GM23248 (cell line): ENCODE measurements around the gene ATP5PD. TPM values are rescaled to one million over a fixed set of nuclear protein-coding genes. Genes with fewer than 3 reads are reported as not detected.

Source experiments
- DNase-seq: peaks from one replicate; pipeline ENCODE4 v3.0.0-alpha.2; 2015
- H2AFZ ChIP-seq: fragments of 200-600 bp; sonication (generic); 2 replicates; pipeline ENCODE4 v1.6.1; 2016; ENCODE audit warnings: antibody characterized with exemption
- H3F3A ChIP-seq: fragments of 200-600 bp; sonication (generic); 2 replicates; pipeline ENCODE4 v1.6.1; 2016; ENCODE audit warnings: mild to moderate bottlenecking, antibody characterized with exemption, mixed run types; ENCODE audit not compliant: insufficient read depth
- H3K27ac ChIP-seq: fragments of 200-600 bp; sonication (generic); 2 replicates; pipeline ENCODE4 v1.5.1; 2016; ENCODE audit warnings: mild to moderate bottlenecking
- H3K27me3 ChIP-seq: fragments of 200-600 bp; sonication (generic); replicated peaks from 2 replicates; pipeline ENCODE4 v1.6.1; 2016; ENCODE audit warnings: mild to moderate bottlenecking; ENCODE audit not compliant: insufficient read depth
- H3K36me3 ChIP-seq: fragments of 200-600 bp; sonication (generic); 2 replicates; pipeline ENCODE4 v1.6.1; 2016; ENCODE audit warnings: low read depth, mild to moderate bottlenecking
- H3K4me1 ChIP-seq: fragments of 200-600 bp; sonication (generic); 2 replicates; pipeline ENCODE4 v1.6.1; 2016; ENCODE audit warnings: mild to moderate bottlenecking; ENCODE audit not compliant: insufficient read depth
- H3K4me2 ChIP-seq: fragments of 200-600 bp; sonication (generic); one replicate; pipeline ENCODE4 v1.6.1; 2016; ENCODE audit warnings: mild to moderate bottlenecking; ENCODE audit not compliant: unreplicated experiment
- H3K4me3 ChIP-seq: fragments of 200-600 bp; sonication (generic); 2 replicates; pipeline ENCODE4 v1.5.1; 2016; ENCODE audit warnings: mild to moderate bottlenecking
- H3K79me2 ChIP-seq: fragments of 200-600 bp; sonication (generic); 2 replicates; pipeline ENCODE4 v1.6.1; 2016; ENCODE audit warnings: mild to moderate bottlenecking; ENCODE audit not compliant: insufficient read depth
- H3K9ac ChIP-seq: fragments of 200-600 bp; sonication (generic); 2 replicates; pipeline ENCODE4 v1.6.1; 2016; ENCODE audit warnings: mild to moderate bottlenecking
- H3K9me2 ChIP-seq: fragments of 200-600 bp; sonication (generic); 2 replicates; pipeline ENCODE4 v1.6.1; 2016; ENCODE audit warnings: mixed run types, mild to moderate bottlenecking, moderate library complexity; ENCODE audit not compliant: insufficient read depth
- H3K9me3 ChIP-seq: fragments of 200-600 bp; sonication (generic); one replicate; pipeline ENCODE4 v1.6.1; 2017; ENCODE audit warnings: low read depth
- H4K20me1 ChIP-seq: fragments of 200-600 bp; sonication (generic); 2 replicates; pipeline ENCODE4 v1.6.0; 2016; ENCODE audit not compliant: insufficient read depth
- EZH2 ChIP-seq: fragments of 200-600 bp; sonication (generic); IDR thresholded peaks from 2 replicates; pipeline ENCODE4 v1.6.1; 2018; ENCODE audit warnings: antibody characterized with exemption, mild to moderate bottlenecking; ENCODE audit not compliant: insufficient read depth, poor library complexity, severe bottlenecking
- EZH2phosphoT487 ChIP-seq: fragments of 200-600 bp; sonication (generic); IDR thresholded peaks from 2 replicates; pipeline ENCODE4 v1.6.1; 2018; ENCODE audit warnings: antibody characterized with exemption, moderate library complexity, mild to moderate bottlenecking, low read depth; ENCODE audit not compliant: insufficient read depth
- WGBS, 2 experiments: methylation state at CpG; one replicate each; pipeline ENCODE4 v1.1.6; 2015 to 2017; ENCODE audit warnings: low lambda C conversion rate in 2 of 2, low coverage in 1 of 2; ENCODE audit errors: missing lambda C conversion rate in 2 of 2; 5-methylcytosine and 5-hydroxymethylcytosine counted together
- in situ Hi-C: fragments of 300-500 bp; cut with MboI; formaldehyde crosslinking; loops from 2 replicates; pipeline ENCODE4 v1.15.0; 2020
- polyA plus RNA-seq: library from polyadenylated mRNA; unstranded; fragments of >200 nt; fragmentation: Nextera tagmentation; extraction: Ambion mirVana; gene quantifications from 2 replicates; pipeline ENCODE4 v1.2.1, GENCODE V29; 2016
- total RNA-seq: library from RNA; depleted of rRNA; stranded (reverse); fragments of >200 nt; shearing (Covaris generic); gene quantifications from 2 replicates; pipeline ENCODE4 v1.2.3, GENCODE V29; 2014

ATP5PD gene
- total and polyA plus RNA-seq, 2 experiments from 2014 or later = 215 to 522 TPM

- WGBS, 2 experiments = 87 to 89% methylated on average over 10 of the region's 10 CpGs
- H3K27me3 ChIP-seq = no peaks in the 10 kb centered on the region
- H4K20me1 ChIP-seq = no peaks in the 10 kb centered on the region
- no peak overlapping the region for H3K4me3 ChIP-seq
- no peaks in the 10 kb centered on the region for H3K9me3 ChIP-seq
- H3K36me3 ChIP-seq = no peaks in the 10 kb centered on the region
- no peak overlapping the region for H3K9ac ChIP-seq
- TF ChIP-seq EZH2phosphoT487 (no peak), EZH2 (no peak)
- H3K79me2 ChIP-seq = no peaks in the 10 kb centered on the region
- no peak for DNase-seq
- H3K9me2 ChIP-seq = no peaks in the 10 kb centered on the region
- no peaks in the 10 kb centered on the region for H3F3A ChIP-seq
- H3K27ac ChIP-seq = no peak overlapping the region
- peaks cover 10% of the 10 kb centered on the region for H3K4me1 ChIP-seq
- H2AFZ ChIP-seq = no peak overlapping the region
- in situ Hi-C loops = no loop called here
- no peak overlapping the region for H3K4me2 ChIP-seq
Measured at GRCh38 chr17:75091855-75092327, 45.1 kb upstream of the ATP5PD start.

GRCh38 chr17:75090871-75091854, 44.4 kb upstream of the ATP5PD start:
- no peak overlapping the region for H3K4me3 ChIP-seq
- WGBS, 2 experiments = 75 to 78% methylated on average over 19 of the region's 19 CpGs

GRCh38 chr17:75088465-75089417, 42.0 kb upstream of the ATP5PD start:
- H3K9me3 ChIP-seq = no peaks in the 10 kb centered on the region
- peak overlapping the region; percentile 88 for H2AFZ ChIP-seq
- no peaks in the 10 kb centered on the region for H3K36me3 ChIP-seq
- H3K9me2 ChIP-seq = no peaks in the 10 kb centered on the region
- H3K79me2 ChIP-seq = no peaks in the 10 kb centered on the region
- peak overlapping the region; percentile 76 for H3K4me3 ChIP-seq
- no peaks in the 10 kb centered on the region for H3K27me3 ChIP-seq
- WGBS, 2 experiments = 82 to 86% methylated on average over 10 to 11 of the region's 11 CpGs
- no peaks in the 10 kb centered on the region for H4K20me1 ChIP-seq
- H3K4me1 ChIP-seq = peaks cover 9% of the 10 kb centered on the region
- H3K9ac ChIP-seq = peak overlapping the region; percentile 82
- TF ChIP-seq EZH2phosphoT487 = no peak
- TF ChIP-seq EZH2 = no peak
- H3K27ac ChIP-seq = peak overlapping the region; percentile 45; the same call in 1 of the 2 replicates
- DNase-seq = peak; percentile 69
- in situ Hi-C loops = no loop called here
- peak overlapping the region; percentile 78 for H3K4me2 ChIP-seq
- H3F3A ChIP-seq = no peaks in the 10 kb centered on the region

More at GRCh38 chr17:75090871-75091854, 44.4 kb upstream of the ATP5PD start:
- H3K9ac ChIP-seq = no peak overlapping the region
- no peak overlapping the region for H3K27ac ChIP-seq
- H2AFZ ChIP-seq = no peak overlapping the region
- DNase-seq = no peak
- H3K79me2 ChIP-seq = no peaks in the 10 kb centered on the region
- H3K4me2 ChIP-seq = no peak overlapping the region
- no peaks in the 10 kb centered on the region for H3K36me3 ChIP-seq
- no peaks in the 10 kb centered on the region for H3K9me2 ChIP-seq
- no peaks in the 10 kb centered on the region for H3K27me3 ChIP-seq
- H3F3A ChIP-seq = no peaks in the 10 kb centered on the region
- no peaks in the 10 kb centered on the region for H3K9me3 ChIP-seq
- in situ Hi-C loops = no loop called here
- H4K20me1 ChIP-seq = no peaks in the 10 kb centered on the region
- TF ChIP-seq EZH2phosphoT487 (no peak), EZH2 (no peak)
- peaks cover 8% of the 10 kb centered on the region for H3K4me1 ChIP-seq
